ENCODE measurements around the gene SEC22A.
A peak's percentile ranks its signal among the peaks of the same experiment; 100 is the strongest.

The SEC22A gene, protein sequence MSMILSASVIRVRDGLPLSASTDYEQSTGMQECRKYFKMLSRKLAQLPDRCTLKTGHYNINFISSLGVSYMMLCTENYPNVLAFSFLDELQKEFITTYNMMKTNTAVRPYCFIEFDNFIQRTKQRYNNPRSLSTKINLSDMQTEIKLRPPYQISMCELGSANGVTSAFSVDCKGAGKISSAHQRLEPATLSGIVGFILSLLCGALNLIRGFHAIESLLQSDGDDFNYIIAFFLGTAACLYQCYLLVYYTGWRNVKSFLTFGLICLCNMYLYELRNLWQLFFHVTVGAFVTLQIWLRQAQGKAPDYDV

GRCh38 chr3:123201557-123202427 lies at the start of gene SEC22A:
SEC22A (plus strand) TSS chr3:123201943; CDS start chr3:123209218, 7,275 bp downstream.
- DNase-seq: peak; percentile 91

- DNase-seq: no peak
Measured at GRCh38 chr3:123152687-123153086, 49.1 kb upstream of the SEC22A start.

DNA sequence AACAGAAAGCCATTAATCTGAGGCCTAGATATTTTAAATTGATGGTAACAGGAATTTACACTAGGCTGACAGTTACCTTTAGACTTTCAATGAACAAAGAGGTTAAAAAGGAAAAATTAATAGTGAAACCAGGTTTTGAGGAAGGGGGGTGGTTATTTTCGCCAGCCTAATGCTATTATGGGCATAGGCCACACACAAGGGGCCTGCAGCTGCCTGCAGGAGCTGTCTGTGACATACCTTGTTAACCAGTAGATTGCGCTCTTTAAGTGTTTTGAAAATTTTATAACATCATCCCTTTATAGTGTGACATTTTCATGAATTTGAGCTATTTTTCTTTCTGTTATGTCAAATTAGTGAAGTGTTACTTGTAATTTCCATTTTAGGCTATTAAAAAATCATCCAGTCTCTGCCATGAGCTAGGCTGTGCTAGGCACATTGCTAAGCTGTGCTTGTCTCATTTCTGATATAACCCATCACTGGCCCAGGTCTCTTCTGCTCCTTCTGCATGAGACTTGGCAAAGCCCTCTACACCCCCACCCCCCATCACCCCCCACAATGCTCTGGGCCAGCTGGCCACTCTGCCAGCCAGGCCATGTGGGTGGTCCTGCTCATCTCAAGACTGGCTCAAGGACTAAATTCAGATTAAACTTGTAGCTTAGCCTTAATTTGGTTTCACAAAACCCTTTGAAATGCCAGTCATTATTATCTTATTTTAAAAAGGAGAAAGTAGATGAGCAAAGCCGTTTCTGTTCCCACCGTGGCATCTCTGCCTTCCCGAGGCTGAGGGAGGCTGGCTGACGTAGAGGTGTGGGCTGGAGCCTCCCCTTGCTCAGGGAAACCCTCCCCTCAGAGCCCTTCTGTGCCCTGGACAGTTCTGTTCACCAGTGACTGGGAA lies 48.4 kb upstream of the SEC22A start:
- DNase-seq: no peak

DNA sequence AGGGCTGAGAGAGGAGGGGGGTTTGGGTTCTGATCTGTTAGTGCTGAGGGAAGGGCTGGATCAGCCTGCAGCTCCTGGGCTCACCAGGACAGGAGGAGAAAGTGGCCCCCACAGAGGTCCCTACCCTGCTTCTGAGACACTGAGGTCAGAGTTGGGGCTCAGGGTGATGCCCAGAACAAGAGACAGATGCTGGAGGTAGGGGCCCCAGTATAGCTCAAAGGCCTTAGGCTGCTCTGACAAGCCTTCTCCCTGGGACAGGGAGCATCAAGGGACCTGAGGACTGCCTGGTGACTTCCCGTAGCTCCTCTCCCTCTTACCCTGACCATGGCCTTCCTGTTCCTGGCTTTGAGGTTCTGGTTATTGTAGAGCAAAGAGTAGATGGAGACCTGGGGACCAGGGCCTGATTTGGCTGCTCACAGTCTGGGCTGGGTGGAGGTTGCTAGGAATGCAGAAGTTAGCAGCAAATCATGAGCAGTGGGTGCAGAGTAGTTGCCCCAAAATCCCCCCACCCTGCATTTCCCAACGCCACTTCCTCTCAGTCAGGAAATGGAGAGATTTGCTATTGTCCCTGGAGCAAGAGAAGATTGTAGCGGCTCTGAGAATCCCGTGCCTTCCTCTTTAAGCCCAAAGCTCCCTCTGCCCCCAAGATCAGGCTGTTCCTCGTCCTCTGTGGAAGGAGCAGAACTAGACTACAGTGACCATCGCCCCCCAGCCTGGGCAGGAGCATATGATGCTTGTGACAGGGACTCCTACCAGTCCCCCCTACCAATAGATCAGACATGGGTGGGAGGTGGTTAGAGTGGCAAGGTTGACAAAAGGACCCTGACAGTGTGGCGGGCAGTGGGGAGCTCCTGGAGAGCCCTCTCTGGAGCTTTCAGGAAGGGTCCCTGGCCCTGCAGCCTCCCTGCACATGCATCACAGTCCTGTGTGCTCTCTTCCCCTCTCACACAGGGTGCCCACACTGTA lies 47.4 kb upstream of the SEC22A start:
- DNase-seq: no peak

- no peak for DNase-seq
Measured at GRCh38 chr3:123155471-123156011, 46.2 kb upstream of the SEC22A start.

- DNase-seq: no peak
Measured at GRCh38 chr3:123156276-123156995, 45.3 kb upstream of the SEC22A start.

DNA sequence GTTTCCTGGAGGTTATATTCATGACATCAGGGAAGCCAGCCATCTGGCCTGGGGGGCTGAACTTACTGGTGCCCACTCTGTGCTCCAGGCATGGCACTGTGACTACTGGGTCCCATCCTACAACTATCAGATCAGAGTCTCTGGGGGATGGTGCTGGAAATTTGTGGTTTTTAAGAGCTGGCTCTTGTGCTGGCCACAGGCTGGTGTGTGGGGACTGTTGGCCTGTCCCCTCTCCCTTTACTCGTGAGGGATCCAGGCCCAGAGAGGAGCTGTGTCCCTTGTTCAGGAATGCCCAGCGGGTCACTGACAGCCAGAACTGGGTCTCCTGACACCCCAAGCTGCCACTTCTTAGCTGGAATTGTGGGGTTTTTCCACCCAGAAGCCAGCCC lies 44.5 kb upstream of the SEC22A start:
- DNase-seq: no peak

DNA sequence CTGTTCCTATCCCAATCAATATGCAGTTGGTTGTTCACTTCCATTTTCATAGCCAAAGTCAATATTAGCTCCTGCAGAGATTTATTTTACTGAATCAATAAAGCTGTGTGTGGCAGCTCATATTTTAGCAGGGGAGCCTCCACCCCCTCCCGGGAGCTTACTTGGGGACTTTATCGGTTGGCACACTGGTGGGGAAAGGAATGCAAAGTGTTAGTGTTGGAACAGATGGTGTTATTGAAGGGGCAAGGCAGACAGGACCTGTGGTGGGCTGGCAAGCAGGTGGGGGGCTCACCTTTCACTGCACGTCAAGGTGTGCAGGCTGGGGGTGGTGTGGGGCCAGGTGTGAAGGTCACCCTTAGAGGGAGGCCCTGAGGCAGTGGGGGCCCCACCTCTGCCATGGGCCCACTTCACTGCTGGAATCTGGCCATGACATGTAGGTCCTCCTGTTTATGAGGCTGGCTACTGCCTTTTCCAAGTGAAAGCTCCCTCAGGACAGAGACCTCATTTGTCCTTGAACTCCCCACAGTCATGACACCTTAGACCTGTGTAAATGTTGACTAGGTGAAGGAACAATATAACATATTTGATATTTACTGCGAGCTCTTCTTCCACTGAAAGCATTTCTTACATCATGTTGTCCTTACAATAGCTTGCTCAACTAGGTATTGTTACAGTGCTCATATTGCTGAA lies 44.0 kb upstream of the SEC22A start:
- no peak for DNase-seq

- no peak for DNase-seq
Measured at GRCh38 chr3:123158330-123158729, 43.4 kb upstream of the SEC22A start.

DNA sequence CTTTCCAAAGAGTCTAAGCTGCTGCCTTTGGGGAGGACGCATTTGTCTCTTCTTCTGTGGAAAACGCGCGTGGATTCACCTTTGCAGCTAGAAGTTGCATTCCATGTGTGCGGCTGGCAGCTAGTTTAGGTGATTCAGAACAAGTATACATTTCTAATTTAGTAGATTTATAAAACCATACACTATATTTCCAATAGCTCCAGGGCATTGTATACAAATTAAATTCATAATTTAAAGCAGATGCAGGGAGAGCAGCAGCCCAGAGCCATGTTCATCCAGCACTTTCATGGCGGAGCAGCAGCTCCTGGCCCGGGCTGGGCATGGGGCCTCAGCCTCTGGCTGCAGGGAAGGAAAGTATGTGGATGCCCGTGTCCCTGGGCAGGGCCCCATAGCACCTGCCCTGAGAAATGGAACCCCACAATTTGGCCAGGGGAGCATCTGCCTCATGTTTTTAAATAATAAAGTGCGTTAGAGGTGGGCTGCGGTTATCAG lies 42.8 kb upstream of the SEC22A start:
- DNase-seq: no peak

DNA sequence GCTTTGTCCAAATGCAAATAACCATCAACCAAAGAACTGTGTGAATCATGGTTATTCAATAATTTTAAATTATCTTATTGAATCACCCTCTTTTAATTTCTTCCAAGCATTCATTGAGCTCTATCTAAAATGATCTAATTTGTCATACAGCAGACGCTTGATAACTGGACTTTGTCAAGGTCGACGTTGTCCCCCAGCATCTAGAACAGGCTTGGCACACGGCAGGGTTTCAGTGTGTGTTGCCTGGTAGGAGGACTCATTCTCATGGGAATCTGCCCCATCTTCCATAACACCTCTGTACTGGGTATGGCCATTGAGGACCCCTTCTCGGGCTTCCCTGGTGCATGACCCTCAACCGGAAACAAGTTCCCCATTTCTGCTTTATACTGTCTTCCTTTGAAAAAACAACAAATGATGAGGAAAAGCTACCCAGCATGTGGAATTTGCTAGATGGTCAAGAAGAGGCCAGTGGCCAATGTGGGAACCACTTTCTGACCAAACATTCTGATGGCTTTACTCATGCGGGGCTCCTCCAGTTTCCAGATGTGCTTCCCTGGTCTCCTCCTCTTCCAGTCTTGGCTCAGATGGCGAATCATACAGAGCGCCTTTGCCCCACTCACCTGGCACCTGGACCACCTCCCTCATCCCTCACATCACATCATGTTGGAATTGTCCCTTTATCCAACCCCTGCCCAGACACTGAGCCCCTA lies 41.7 kb upstream of the SEC22A start:
- DNase-seq: no peak

- DNase-seq: no peak
Measured at GRCh38 chr3:123161167-123161566, 40.6 kb upstream of the SEC22A start.

- no peak for DNase-seq
Measured at GRCh38 chr3:123163141-123163540, 38.6 kb upstream of the SEC22A start.

- DNase-seq: no peak
Measured at GRCh38 chr3:123165163-123165562, 36.6 kb upstream of the SEC22A start.

DNA sequence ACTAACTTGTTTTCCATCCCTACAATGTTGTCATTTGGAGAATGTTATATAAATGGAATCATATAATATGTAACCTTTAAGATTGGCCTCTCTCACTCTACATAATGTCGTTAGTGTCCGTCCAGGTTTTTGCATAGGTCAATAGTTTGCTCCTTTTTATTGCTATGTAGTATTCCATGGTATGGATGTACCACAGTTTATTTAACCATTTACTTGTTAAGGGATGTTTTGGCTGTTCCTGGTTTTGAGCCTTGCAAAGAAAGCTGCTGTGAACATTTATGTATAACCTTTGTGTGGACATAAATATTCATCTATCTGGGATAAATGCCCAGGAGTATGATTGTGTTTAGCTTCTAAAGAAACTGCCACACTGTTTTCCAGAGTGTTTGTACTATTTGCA lies 34.1 kb upstream of the SEC22A start:
- no peak for DNase-seq

GRCh38 chr3:123168122-123168521 lies 33.6 kb upstream of the SEC22A start:
- no peak for DNase-seq

DNA sequence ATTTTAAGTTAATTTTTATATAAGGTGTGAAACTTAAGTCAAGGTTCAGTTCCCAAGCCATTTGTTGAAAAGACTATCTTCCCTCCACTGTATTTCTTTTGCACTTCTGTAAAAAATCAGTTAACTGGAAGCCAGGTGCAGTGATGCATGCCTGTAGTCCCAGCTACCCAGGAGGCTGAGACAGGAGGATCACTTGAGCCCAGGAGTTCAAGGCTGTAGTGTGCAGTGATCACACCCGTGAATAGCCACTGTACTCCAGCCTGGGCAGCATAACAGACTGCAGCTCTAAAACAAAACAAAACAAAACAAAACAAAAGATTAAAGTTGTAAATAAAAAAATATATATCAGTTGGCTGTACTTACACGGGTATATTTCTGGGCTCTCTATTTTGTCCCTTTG lies 33.1 kb upstream of the SEC22A start:
- no peak for DNase-seq

DNA sequence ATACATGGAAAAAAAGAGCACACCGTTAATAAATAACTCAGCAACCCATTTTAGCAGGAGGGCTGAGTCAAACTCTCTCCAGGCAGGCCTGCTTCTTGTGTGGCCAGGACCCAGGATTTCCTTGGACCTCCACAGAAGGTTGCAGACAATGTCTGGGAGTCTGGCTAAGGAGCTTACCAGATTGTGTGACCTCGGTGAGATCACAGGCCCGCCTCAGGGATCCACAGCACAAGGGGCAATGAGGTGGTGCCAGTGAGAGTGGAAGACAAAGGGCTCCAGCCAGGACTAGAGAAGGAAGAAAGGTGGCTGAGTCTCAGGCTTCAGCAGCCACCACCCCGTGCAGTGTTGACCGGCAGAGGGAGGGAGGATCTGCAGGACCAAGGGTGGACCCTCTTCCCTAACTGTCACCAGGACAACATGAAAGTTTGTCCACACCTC lies 32.2 kb upstream of the SEC22A start:
- no peak for DNase-seq

GRCh38 chr3:123169930-123170329 lies 31.8 kb upstream of the SEC22A start:
- DNase-seq: no peak

Data from activated T-cell treated with anti-CD3 and anti-CD28 coated beads, Interleukin-2, amount 50 U/mL, for 1 hour (primary cell).